GM12878 (cell line): Measurements from ENCODE around the gene ZDHHC11.
"Not testable (repeated sequence)": the region's sequence is repeated elsewhere in the genome, so short reads cannot be mapped to it uniquely, and the experiment has no call there.

Experiments used
- POLR2AphosphoS5 ChIP-seq: IDR thresholded peaks from 2 replicates; pipeline ENCODE4 v1.6.1; 2011; ENCODE audit warnings: mild to moderate bottlenecking, low read length, inconsistent platforms
- SUZ12 ChIP-seq: fragments of 200-600 bp; sonication (generic); IDR thresholded peaks from one replicate; pipeline ENCODE4 v1.6.1; 2018; ENCODE audit warnings: antibody characterized with exemption, mild to moderate bottlenecking; ENCODE audit not compliant: unreplicated experiment
- ZNF274 ChIP-seq: IDR thresholded peaks from one replicate; pipeline ENCODE4 v1.8.0; 2011; ENCODE audit not compliant: insufficient read length, insufficient read depth

DNA sequence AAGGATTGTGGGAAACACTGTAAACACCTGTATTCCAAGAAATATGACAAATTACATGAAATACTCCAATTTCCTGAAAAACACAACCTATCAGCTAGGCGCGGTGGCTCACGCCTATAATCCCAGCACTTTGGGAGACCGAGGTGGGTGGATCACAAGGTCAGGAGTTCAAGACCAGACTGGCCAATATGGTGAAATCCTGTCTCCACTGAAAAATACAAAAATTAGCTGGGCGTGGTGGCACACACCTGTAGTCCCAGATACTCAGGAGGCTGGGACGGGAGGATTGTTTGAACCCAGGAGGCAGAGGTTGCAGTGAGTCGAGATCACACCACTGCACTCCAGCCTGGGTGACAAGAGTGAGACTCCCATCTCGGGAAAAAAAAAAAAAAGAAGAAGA is 87.8 kb downstream of the ZDHHC11 start:
- not testable (repeated sequence) for TF ChIP-seq SUZ12, POLR2AphosphoS5, ZNF274
